LoVo (cell line): ENCODE data around the gene GFOD2.

Source experiments
- DNase-seq: peaks from one replicate; pipeline ENCODE4 v3.0.0-alpha.2; 2016; ENCODE audit warnings: low spot score

Gene GFOD2

DNA sequence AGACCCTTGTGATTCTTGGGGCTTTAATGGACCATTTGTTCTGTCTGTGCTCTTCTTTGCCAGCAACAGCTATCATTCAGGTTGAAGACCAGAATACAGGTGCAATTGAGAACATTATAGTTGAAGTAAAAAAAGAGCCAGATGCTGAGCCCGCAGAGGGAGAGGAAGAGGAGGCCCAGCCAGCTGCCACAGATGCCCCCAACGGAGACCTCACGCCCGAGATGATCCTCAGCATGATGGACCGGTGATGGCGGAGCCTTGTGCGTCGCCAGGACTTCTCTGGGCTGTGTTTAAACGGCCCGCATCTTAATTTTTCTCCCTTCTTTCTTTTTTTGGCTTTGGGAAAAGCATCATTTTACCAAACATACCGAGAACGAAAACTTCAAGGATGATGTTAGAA, 81.5 kb downstream of the GFOD2 start:
- no peak for DNase-seq

- DNase-seq, result no peak
Observed at GRCh38 chr16:67636713-67637112, 82.4 kb downstream of the GFOD2 start.

- DNase-seq, result no peak
Observed at GRCh38 chr16:67632415-67633172, 86.5 kb downstream of the GFOD2 start.

- DNase-seq, result no peak
Observed at GRCh38 chr16:67628216-67628615, 90.9 kb downstream of the GFOD2 start.
